Keratinocyte (primary cell): ENCODE results near the gene GARS1. TPM values are rescaled to one million over a fixed set of nuclear protein-coding genes. Genes with fewer than 3 reads are reported as not detected.
A peak's percentile ranks its signal among the peaks of the same experiment; 100 is the strongest.
"Not testable (repeated sequence)": the region's sequence is repeated elsewhere in the genome, so short reads cannot be mapped to it uniquely, and the experiment has no call there.

Experiments used
- DNase-seq: peaks from one replicate; pipeline ENCODE4 v3.0.0-alpha.2; 2011; ENCODE audit warnings: low read depth, missing footprints, low spot score
- FAIRE-seq: peaks from 2 replicates; lab custom pipeline; 2011; peaks lifted over from hg19 to GRCh38; lab: Jason Lieb, UNC
- H2AFZ ChIP-seq: 2 replicates; pipeline ENCODE4 v1.6.0; 2012; ENCODE audit warnings: low read length, control low read depth, inconsistent platforms; ENCODE audit not compliant: control insufficient read depth
- H3K27ac ChIP-seq: 2 replicates; pipeline ENCODE4 v1.5.1; 2011; ENCODE audit warnings: low read length; ENCODE audit not compliant: control insufficient read depth, insufficient read depth
- H3K27me3 ChIP-seq: 3 replicates; pipeline ENCODE4 v1.6.0; 2011; ENCODE audit warnings: low read length; ENCODE audit not compliant: control insufficient read depth, insufficient read depth; ENCODE audit errors: extremely low read depth
- H3K36me3 ChIP-seq, 2 experiments: 2 replicates in 1 of 2; 3 replicates in 1 of 2; pipeline ENCODE4 v1.5.1; 2011; ENCODE audit warnings: low read length in 2 of 2, mild to moderate bottlenecking in 1 of 2; ENCODE audit not compliant: control insufficient read depth in 2 of 2, insufficient read depth in 2 of 2; ENCODE audit errors: extremely low read depth in 1 of 2
- H3K4me1 ChIP-seq: 3 replicates; pipeline ENCODE4 v1.5.1; 2011; ENCODE audit warnings: low read length; ENCODE audit not compliant: control insufficient read depth, insufficient read depth; ENCODE audit errors: extremely low read depth
- H3K4me2 ChIP-seq: 3 replicates; pipeline ENCODE4 v1.6.0; 2011; ENCODE audit warnings: low read depth, low read length; ENCODE audit not compliant: control insufficient read depth, insufficient read depth; ENCODE audit errors: extremely low read depth
- H3K4me3 ChIP-seq, 3 experiments: fragments of 200-600 bp in 1 of 3; sonication (generic) in 1 of 3; 2 replicates in 2 of 3; 3 replicates in 1 of 3; pipeline ENCODE4 v1.5.1; 2011 to 2016; ENCODE audit warnings: low read length in 3 of 3, mild to moderate bottlenecking in 3 of 3, control low read depth in 2 of 3, inconsistent platforms in 1 of 3, low read depth in 1 of 3, mixed read lengths in 1 of 3, mixed run types in 1 of 3, moderate library complexity in 1 of 3; ENCODE audit not compliant: control insufficient read depth in 2 of 3, insufficient read depth in 2 of 3; ENCODE audit errors: extremely low read depth in 1 of 3
- H3K79me2 ChIP-seq: 2 replicates; pipeline ENCODE4 v1.6.0; 2012; ENCODE audit warnings: low read length; ENCODE audit not compliant: control insufficient read depth, insufficient read depth
- H3K9ac ChIP-seq: 3 replicates; pipeline ENCODE4 v1.6.0; 2011; ENCODE audit warnings: low read length; ENCODE audit not compliant: control insufficient read depth, insufficient read depth; ENCODE audit errors: extremely low read depth
- H3K9me1 ChIP-seq: 3 replicates; pipeline ENCODE4 v1.6.0; 2011; ENCODE audit warnings: low read length; ENCODE audit not compliant: control insufficient read depth, insufficient read depth; ENCODE audit errors: extremely low read depth
- H3K9me3 ChIP-seq: 2 replicates; pipeline ENCODE4 v1.5.1; 2012; ENCODE audit warnings: low read depth, low read length; ENCODE audit not compliant: control insufficient read depth
- H4K20me1 ChIP-seq: 3 replicates; pipeline ENCODE4 v1.6.0; 2011; ENCODE audit warnings: low read length; ENCODE audit not compliant: control insufficient read depth, insufficient read depth; ENCODE audit errors: extremely low read depth
- CTCF ChIP-seq, 3 experiments: IDR thresholded peaks in 1 of 3; conservative IDR thresholded peaks in 1 of 3; optimal IDR thresholded peaks in 1 of 3; 2 replicates in 2 of 3; 3 replicates in 1 of 3; pipeline versions ENCODE3 to v1.5.1; 2011; ENCODE audit warnings: low read length in 3 of 3, mild to moderate bottlenecking in 3 of 3, moderate library complexity in 2 of 3, control low read depth in 1 of 3, inconsistent platforms in 1 of 3; ENCODE audit not compliant: insufficient read depth in 2 of 3; ENCODE audit errors: extremely low read depth in 1 of 3
- EZH2 ChIP-seq: IDR thresholded peaks from one replicate; pipeline ENCODE4 v1.6.1; 2012; ENCODE audit warnings: inconsistent platforms, mild to moderate bottlenecking, low read length, moderate library complexity
- dilution Hi-C: fragments of 300-500 bp; cut with MboI; formaldehyde crosslinking; loops from one replicate; pipeline ENCODE4 v1.7.0; 2020; ENCODE audit warnings: low sequenced_read_pairs; ENCODE audit not compliant: extremely low pct_ligation_motif_present
- polyA plus RNA-seq, 5 experiments: library from polyadenylated mRNA; depleted of rRNA in 3 of 5; stranded (reverse) in 3 of 5; stranded (forward) in 1 of 5; unstranded in 1 of 5; fragments of >200 nt; gene quantifications; 1 replicate in 1 of 5; 2 replicates in 3 of 5; 3 replicates in 1 of 5; pipeline versions ENCODE4 v1.2.1 to v1.2.3, GENCODE V29; 2011 to 2012; ENCODE audit warnings: missing spikeins in 2 of 5, low read depth in 1 of 5, low replicate concordance in 1 of 5

GARS1 gene
- polyA plus RNA-seq, 1 donor (not counting 4 experiments of a cell fraction or from before 2014, with no cell fraction given) = 411 TPM

DNA sequence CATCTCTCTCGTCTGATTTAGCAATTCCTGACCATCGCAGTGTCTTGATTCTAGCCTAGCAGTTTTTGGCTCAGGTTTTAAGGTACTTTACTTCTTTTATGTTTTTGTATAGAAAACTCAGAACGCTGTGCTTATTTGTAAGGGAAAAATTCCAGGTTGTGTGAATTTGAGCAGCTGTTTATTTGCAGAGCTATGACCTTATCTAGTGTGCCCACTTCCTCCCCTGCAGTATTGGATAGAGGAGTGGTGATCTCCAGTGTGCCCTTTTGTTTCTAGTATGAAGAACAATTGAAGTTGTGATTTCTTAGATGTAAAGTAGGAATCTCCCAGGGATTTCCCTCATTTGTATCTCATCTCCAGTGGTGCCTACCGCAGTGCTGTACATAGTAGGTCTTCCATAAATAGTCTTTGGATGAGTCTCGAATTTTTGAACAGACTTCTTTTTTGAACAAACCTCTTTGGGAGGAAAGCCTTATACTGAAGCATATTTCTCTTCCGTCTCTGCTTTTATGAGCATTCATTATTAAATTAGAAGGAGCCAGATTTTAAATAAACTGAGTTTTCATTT, 40.0 kb downstream of the GARS1 start:
- Histone ChIP-seq H3K27ac (no peak overlapping the region), H4K20me1 (no peaks in the 10 kb centered on the region), H3K27me3 (no peaks in the 10 kb centered on the region), H3K36me3 (peaks cover 22 to 47% of the 10 kb centered on the region in 2 experiments), H3K4me2 (no peak overlapping the region), H3K9me3 (no peaks in the 10 kb centered on the region), H3K4me1 (no peaks in the 10 kb centered on the region), H3K79me2 (peaks cover 5% of the 10 kb centered on the region), H2AFZ (no peak overlapping the region), H3K4me3 (no peak overlapping the region), H3K9me1 (no peaks in the 10 kb centered on the region), H3K9ac (no peak overlapping the region)
- DNase-seq (no peak), FAIRE-seq (peak; percentile 48)
- no peak for TF ChIP-seq CTCF (optimal IDR thresholded peaks at IDR 0.05 in 1 of 3, IDR thresholded peaks at IDR 0.05 in 1 of 3, conservative IDR thresholded peaks at IDR 0.05 in 1 of 3; ENCODE audit: extremely low read depth in 1 of 3, insufficient read depth in 2 of 3, low read length in 3 of 3)
- no peak for TF ChIP-seq EZH2
- dilution Hi-C loops = loop anchor here (25.0 kb wide), 1 partner anchor 103 kb away; no protein-coding TSS in a partner anchor

DNA sequence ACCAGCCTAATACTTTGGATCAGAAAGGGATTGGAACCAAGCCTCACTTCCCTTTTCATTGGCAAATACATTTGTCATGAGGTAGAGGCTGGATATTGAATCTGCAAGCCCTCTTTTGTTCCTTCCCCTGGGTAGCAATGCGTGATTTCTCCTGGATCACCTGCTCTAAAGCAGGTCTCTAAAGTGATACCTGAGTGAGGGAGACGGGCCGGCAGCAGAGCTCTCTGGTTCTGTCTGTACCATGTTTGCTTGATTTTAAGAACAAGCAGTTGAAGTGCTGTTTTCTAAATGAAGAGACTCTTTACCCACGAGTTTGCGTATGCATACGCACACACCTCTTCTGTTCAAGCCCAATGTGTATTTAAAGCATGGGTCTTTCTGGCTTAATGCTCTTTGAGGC, 41.1 kb downstream of the GARS1 start:
- H3K36me3 ChIP-seq = peaks cover 22 to 41% of the 10 kb centered on the region in 2 experiments
- FAIRE-seq (no peak), DNase-seq (no peak)
- H3K27ac ChIP-seq = no peak overlapping the region
- no peak overlapping the region for H3K9ac ChIP-seq
- H3K27me3 ChIP-seq = no peaks in the 10 kb centered on the region
- H3K4me2 ChIP-seq = no peak overlapping the region
- H3K79me2 ChIP-seq = peaks cover 5% of the 10 kb centered on the region
- no peaks in the 10 kb centered on the region for H3K9me3 ChIP-seq
- no peaks in the 10 kb centered on the region for H4K20me1 ChIP-seq
- no peak overlapping the region for H3K4me3 ChIP-seq
- no peak for TF ChIP-seq CTCF (optimal IDR thresholded peaks at IDR 0.05 in 1 of 3, IDR thresholded peaks at IDR 0.05 in 1 of 3, conservative IDR thresholded peaks at IDR 0.05 in 1 of 3; ENCODE audit: extremely low read depth in 1 of 3, insufficient read depth in 2 of 3, low read length in 3 of 3)
- TF ChIP-seq EZH2 = no peak
- H3K9me1 ChIP-seq = no peaks in the 10 kb centered on the region
- H2AFZ ChIP-seq = no peak overlapping the region
- dilution Hi-C loops = loop anchor here (25.0 kb wide), 1 partner anchor 102 kb away; no protein-coding TSS in a partner anchor
- H3K4me1 ChIP-seq = no peaks in the 10 kb centered on the region

- DNase-seq, FAIRE-seq, H3K27ac ChIP-seq, H3K4me2 ChIP-seq, H2AFZ ChIP-seq, H4K20me1 ChIP-seq, H3K9me3 ChIP-seq, H3K27me3 ChIP-seq, H3K79me2 ChIP-seq, H3K4me3 ChIP-seq, H3K9me1 ChIP-seq, H3K4me1 ChIP-seq, H3K9ac ChIP-seq: not testable (repeated sequence)
- peaks cover 2 to 13% of the 10 kb centered on the region in 2 experiments for H3K36me3 ChIP-seq
- dilution Hi-C loops = loop anchor here (25.0 kb wide), 1 partner anchor 95 kb away; no protein-coding TSS in a partner anchor
These were observed 47.6 kb downstream of the GARS1 start for GRCh38 chr7:30642322-30642721.
